ENCODE data around the gene DOCK4.

The DOCK4 gene

DNA sequence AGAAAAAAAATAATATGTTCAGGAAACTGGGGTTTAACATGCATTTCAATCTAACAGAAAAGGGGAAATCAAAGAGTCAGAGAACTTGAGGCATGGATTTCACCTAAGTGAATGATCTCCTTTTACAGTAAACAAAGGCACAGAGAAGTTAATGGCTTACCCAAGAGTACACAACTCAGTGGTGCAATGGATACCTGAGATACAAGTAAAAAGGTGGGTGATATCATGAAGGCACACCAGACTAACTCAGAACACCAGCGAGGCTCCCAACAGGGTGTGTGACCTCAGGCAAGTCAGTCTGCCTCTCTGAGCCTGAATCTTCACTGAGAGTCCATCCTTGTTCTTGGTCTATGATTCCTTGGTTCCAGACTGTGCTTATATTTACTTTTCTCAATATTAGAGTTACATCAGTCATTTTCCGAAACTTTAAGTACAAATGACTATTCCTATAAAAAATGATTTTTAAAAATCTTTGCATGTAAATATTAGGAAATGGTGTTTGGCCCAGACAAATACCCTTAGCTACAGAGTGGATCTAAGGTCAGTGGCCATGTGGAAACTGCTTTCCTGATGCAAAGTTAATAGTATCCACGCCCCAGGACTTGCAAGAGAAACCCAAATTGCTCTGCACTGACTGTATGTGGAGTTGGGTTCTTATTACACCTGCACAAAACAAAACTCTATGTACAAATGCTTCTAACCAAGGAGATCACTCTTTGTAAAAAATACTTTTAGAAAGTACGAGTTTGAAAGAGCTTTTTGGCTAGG lies 361.1 kb downstream of the DOCK4 start:
- Histone ChIP-seq H3K14ac (ENCODE audit: low read length in 2 of 2) (no peak overlapping the region), H3K18ac (ENCODE audit: low read depth in 1 of 2, low read length in 2 of 2) (no peak overlapping the region), H3K4ac (ENCODE audit: low read depth in 1 of 2, low read length in 2 of 2) (no peak overlapping the region), H4K8ac (ENCODE audit: low read length) (no peak overlapping the region), H3K4me3 (ENCODE audit: insufficient read depth in 1 of 2, low read depth in 1 of 2, low read length in 2 of 2) (no peak overlapping the region), H3K36me3 (ENCODE audit: control insufficient read depth in 1 of 2, insufficient read depth in 2 of 2, low read depth in 1 of 2, low read length in 2 of 2) (peaks cover 12 to 20% of the 10 kb centered on the region in 2 experiments), H2BK5ac (ENCODE audit: low read depth, low read length, poor library complexity, severe bottlenecking) (no peak overlapping the region), H2AK5ac (ENCODE audit: low read length, severe bottlenecking) (no peak overlapping the region), H3K9ac (ENCODE audit: low read length) (no peak overlapping the region), H3K27me3 (ENCODE audit: control insufficient read depth in 1 of 2, insufficient read depth in 1 of 2, low read length in 2 of 2) (no peaks in the 10 kb centered on the region), H3K23ac (ENCODE audit: low read length in 2 of 2) (no peak overlapping the region), H3K79me1 (replicated peaks; ENCODE audit: low read length, poor library complexity, severe bottlenecking) (no peaks in the 10 kb centered on the region), H4K91ac (ENCODE audit: low read length) (no peak overlapping the region), H2AFZ (ENCODE audit: low read depth, low read length) (no peak overlapping the region), H2BK120ac (ENCODE audit: low read depth, low read length) (no peak overlapping the region), H3K4me1 (ENCODE audit: control insufficient read depth, insufficient read depth, low read depth, low read length) (no peaks in the 10 kb centered on the region), H2BK12ac (ENCODE audit: low read length in 2 of 2) (no peak overlapping the region), H2BK15ac (ENCODE audit: low read depth, poor library complexity, severe bottlenecking) (no peak overlapping the region), H3K4me2 (ENCODE audit: low read length, poor library complexity, severe bottlenecking) (no peak overlapping the region), H3K27ac (ENCODE audit: low read length, poor library complexity, severe bottlenecking) (no peak overlapping the region), H3K9me3 (ENCODE audit: control insufficient read depth, low read length) (no peaks in the 10 kb centered on the region)
- WGBS, result 100% methylated on average over 2 of the region's 4 CpGs
- DNase-seq, result no peak

DNA sequence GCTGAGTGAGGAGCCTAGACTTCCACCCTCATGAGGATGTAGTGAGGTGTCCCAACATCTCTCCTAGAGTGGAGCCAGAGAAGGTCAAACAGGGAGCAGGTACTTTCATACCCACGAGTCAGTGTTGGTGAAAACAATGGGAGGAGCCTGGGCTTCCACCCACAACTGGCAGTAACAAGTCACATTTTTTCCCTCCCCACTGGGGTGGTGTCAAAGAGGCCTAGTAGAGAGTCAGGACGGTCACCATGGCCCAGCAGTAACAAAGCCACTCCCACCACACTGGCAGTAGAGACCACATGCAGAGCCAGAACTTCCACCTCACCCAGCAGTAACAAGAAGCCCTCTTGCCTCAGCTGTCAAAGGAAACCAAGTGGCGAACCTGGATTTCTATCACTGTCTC lies 363.7 kb downstream of the DOCK4 start:
- Histone ChIP-seq H3K79me1 (replicated peaks; ENCODE audit: low read length, poor library complexity, severe bottlenecking) (no peaks in the 10 kb centered on the region), H2AFZ (ENCODE audit: low read depth, low read length) (no peak overlapping the region), H3K4me1 (ENCODE audit: control insufficient read depth, insufficient read depth, low read depth, low read length) (no peaks in the 10 kb centered on the region), H3K4me3 (ENCODE audit: insufficient read depth in 1 of 2, low read depth in 1 of 2, low read length in 2 of 2) (no peak overlapping the region), H3K14ac (ENCODE audit: low read length in 2 of 2) (no peak overlapping the region), H4K91ac (ENCODE audit: low read length) (no peak overlapping the region), H2BK120ac (ENCODE audit: low read depth, low read length) (no peak overlapping the region), H3K9me3 (ENCODE audit: control insufficient read depth, low read length) (no peaks in the 10 kb centered on the region), H3K36me3 (ENCODE audit: control insufficient read depth in 1 of 2, insufficient read depth in 2 of 2, low read depth in 1 of 2, low read length in 2 of 2) (peaks cover 10 to 20% of the 10 kb centered on the region in 2 experiments), H3K18ac (ENCODE audit: low read depth in 1 of 2, low read length in 2 of 2) (no peak overlapping the region), H2BK12ac (ENCODE audit: low read length in 2 of 2) (no peak overlapping the region), H3K4ac (ENCODE audit: low read depth in 1 of 2, low read length in 2 of 2) (no peak overlapping the region), H3K23ac (ENCODE audit: low read length in 2 of 2) (no peak overlapping the region), H3K27me3 (ENCODE audit: control insufficient read depth in 1 of 2, insufficient read depth in 1 of 2, low read length in 2 of 2) (no peaks in the 10 kb centered on the region), H2BK5ac (ENCODE audit: low read depth, low read length, poor library complexity, severe bottlenecking) (no peak overlapping the region), H3K27ac (ENCODE audit: low read length, poor library complexity, severe bottlenecking) (no peak overlapping the region), H2AK5ac (ENCODE audit: low read length, severe bottlenecking) (no peak overlapping the region), H2BK15ac (ENCODE audit: low read depth, poor library complexity, severe bottlenecking) (no peak overlapping the region), H3K9ac (ENCODE audit: low read length) (no peak overlapping the region), H3K4me2 (ENCODE audit: low read length, poor library complexity, severe bottlenecking) (no peak overlapping the region), H4K8ac (ENCODE audit: low read length) (no peak overlapping the region)
- no peak for DNase-seq
- 78% methylated on average over 3 of the region's 3 CpGs for WGBS

- Histone ChIP-seq H2BK12ac (ENCODE audit: low read length in 2 of 2) (no peak overlapping the region), H2BK15ac (ENCODE audit: low read depth, poor library complexity, severe bottlenecking) (no peak overlapping the region), H3K4ac (ENCODE audit: low read depth in 1 of 2, low read length in 2 of 2) (no peak overlapping the region), H3K36me3 (ENCODE audit: control insufficient read depth in 1 of 2, insufficient read depth in 2 of 2, low read depth in 1 of 2, low read length in 2 of 2) (peaks cover 10 to 16% of the 10 kb centered on the region in 2 experiments), H3K18ac (ENCODE audit: low read depth in 1 of 2, low read length in 2 of 2) (no peak overlapping the region), H2BK5ac (ENCODE audit: low read depth, low read length, poor library complexity, severe bottlenecking) (no peak overlapping the region), H4K8ac (ENCODE audit: low read length) (no peak overlapping the region), H3K9ac (ENCODE audit: low read length) (no peak overlapping the region), H4K91ac (ENCODE audit: low read length) (no peak overlapping the region), H3K4me1 (ENCODE audit: control insufficient read depth, insufficient read depth, low read depth, low read length) (no peaks in the 10 kb centered on the region), H3K14ac (ENCODE audit: low read length in 2 of 2) (no peak overlapping the region), H2BK120ac (ENCODE audit: low read depth, low read length) (no peak overlapping the region), H3K27me3 (ENCODE audit: control insufficient read depth in 1 of 2, insufficient read depth in 1 of 2, low read length in 2 of 2) (no peaks in the 10 kb centered on the region), H3K4me2 (ENCODE audit: low read length, poor library complexity, severe bottlenecking) (no peak overlapping the region), H2AFZ (ENCODE audit: low read depth, low read length) (no peak overlapping the region), H3K23ac (ENCODE audit: low read length in 2 of 2) (no peak overlapping the region), H3K4me3 (ENCODE audit: insufficient read depth in 1 of 2, low read depth in 1 of 2, low read length in 2 of 2) (no peak overlapping the region), H2AK5ac (ENCODE audit: low read length, severe bottlenecking) (no peak overlapping the region), H3K79me1 (replicated peaks; ENCODE audit: low read length, poor library complexity, severe bottlenecking) (no peaks in the 10 kb centered on the region), H3K27ac (ENCODE audit: low read length, poor library complexity, severe bottlenecking) (no peak overlapping the region), H3K9me3 (ENCODE audit: control insufficient read depth, low read length) (no peaks in the 10 kb centered on the region)
- 46% methylated on average over 2 of the region's 5 CpGs for WGBS
- DNase-seq, result no peak
Measured at GRCh38 chr7:111841596-111842205, 364.5 kb downstream of the DOCK4 start.

GRCh38 chr7:111840528-111840927 lies 365.7 kb downstream of the DOCK4 start:
- H3K27ac ChIP-seq (ENCODE audit: low read length, poor library complexity, severe bottlenecking), result no peak overlapping the region
- H4K8ac ChIP-seq (ENCODE audit: low read length), result no peak overlapping the region
- no peak overlapping the region for H2AK5ac ChIP-seq (ENCODE audit: low read length, severe bottlenecking)
- H2BK15ac ChIP-seq (ENCODE audit: low read depth, poor library complexity, severe bottlenecking), result no peak overlapping the region
- H3K4me1 ChIP-seq (ENCODE audit: control insufficient read depth, insufficient read depth, low read depth, low read length), result no peaks in the 10 kb centered on the region
- H3K9ac ChIP-seq (ENCODE audit: low read length), result no peak overlapping the region
- no peak overlapping the region for H3K14ac ChIP-seq (ENCODE audit: low read length in 2 of 2)
- H2BK12ac ChIP-seq (ENCODE audit: low read length in 2 of 2), result no peak overlapping the region
- H3K36me3 ChIP-seq (ENCODE audit: control insufficient read depth in 1 of 2, insufficient read depth in 2 of 2, low read depth in 1 of 2, low read length in 2 of 2), result peaks cover 10 to 13% of the 10 kb centered on the region in 2 experiments
- WGBS, result 98% methylated on average over 3 of the region's 3 CpGs
- DNase-seq, result no peak
- no peak overlapping the region for H3K4ac ChIP-seq (ENCODE audit: low read depth in 1 of 2, low read length in 2 of 2)
- H3K4me3 ChIP-seq (ENCODE audit: insufficient read depth in 1 of 2, low read depth in 1 of 2, low read length in 2 of 2), result no peak overlapping the region
- no peak overlapping the region for H3K23ac ChIP-seq (ENCODE audit: low read length in 2 of 2)
- H3K4me2 ChIP-seq (ENCODE audit: low read length, poor library complexity, severe bottlenecking), result no peak overlapping the region
- H2BK120ac ChIP-seq (ENCODE audit: low read depth, low read length), result no peak overlapping the region
- no peak overlapping the region for H2AFZ ChIP-seq (ENCODE audit: low read depth, low read length)
- H2BK5ac ChIP-seq (ENCODE audit: low read depth, low read length, poor library complexity, severe bottlenecking), result no peak overlapping the region
- no peak overlapping the region for H4K91ac ChIP-seq (ENCODE audit: low read length)
- H3K27me3 ChIP-seq (ENCODE audit: control insufficient read depth in 1 of 2, insufficient read depth in 1 of 2, low read length in 2 of 2), result no peaks in the 10 kb centered on the region
- H3K18ac ChIP-seq (ENCODE audit: low read depth in 1 of 2, low read length in 2 of 2), result no peak overlapping the region
- H3K79me1 ChIP-seq (replicated peaks; ENCODE audit: low read length, poor library complexity, severe bottlenecking), result no peaks in the 10 kb centered on the region
- H3K9me3 ChIP-seq (ENCODE audit: control insufficient read depth, low read length), result no peaks in the 10 kb centered on the region
